T-helper 17 cell (primary cell): ENCODE data around the gene WRAP53. TPM values are rescaled to one million over a fixed set of nuclear protein-coding genes. Genes with fewer than 3 reads are reported as not detected.

Source experiments
- ATAC-seq: fragments of 150-1000 bp; cut with Tn5 transposase; 2 replicates; pipeline ENCODE4 v1.10.0; 2021; ENCODE audit warnings: mild to moderate bottlenecking, moderate library complexity
- DNase-seq, 3 donors: peaks; one replicate each; pipeline versions ENCODE4 v3.0.0 to v3.0.0-alpha.2; 2020 to 2021
- H3K9me3 ChIP-seq: one replicate; pipeline ENCODE4 v1.7.0; 2013; ENCODE audit warnings: low read length, mild to moderate bottlenecking; ENCODE audit not compliant: control insufficient read depth, poor library complexity, severe bottlenecking
- H3K27ac Mint-ChIP-seq: one replicate; pipeline ENCODE4 v1.8.0; 2022; ENCODE audit warnings: mild to moderate bottlenecking, moderate library complexity, mixed read lengths
- H3K27me3 Mint-ChIP-seq: one replicate; pipeline ENCODE4 v1.8.0; 2022; ENCODE audit warnings: mixed read lengths
- H3K36me3 Mint-ChIP-seq: one replicate; pipeline ENCODE4 v1.8.0; 2022; ENCODE audit warnings: low read depth, mixed read lengths
- H3K4me1 Mint-ChIP-seq: one replicate; pipeline ENCODE4 v1.8.0; 2022; ENCODE audit warnings: mild to moderate bottlenecking, mixed read lengths
- H3K4me3 Mint-ChIP-seq: one replicate; pipeline ENCODE4 v1.8.0; 2022; ENCODE audit warnings: mild to moderate bottlenecking, moderate library complexity, mixed read lengths
- total RNA-seq, 4 donors: library from RNA in 2 of 4; stranded (reverse) in 2 of 4; gene quantifications; one replicate each; pipeline ENCODE4 v1.2.3 and lab custom pipeline; 2022 to 2026

The WRAP53 gene
- total RNA-seq, 2 donors from 2014 or later: 6.6 TPM

DNA sequence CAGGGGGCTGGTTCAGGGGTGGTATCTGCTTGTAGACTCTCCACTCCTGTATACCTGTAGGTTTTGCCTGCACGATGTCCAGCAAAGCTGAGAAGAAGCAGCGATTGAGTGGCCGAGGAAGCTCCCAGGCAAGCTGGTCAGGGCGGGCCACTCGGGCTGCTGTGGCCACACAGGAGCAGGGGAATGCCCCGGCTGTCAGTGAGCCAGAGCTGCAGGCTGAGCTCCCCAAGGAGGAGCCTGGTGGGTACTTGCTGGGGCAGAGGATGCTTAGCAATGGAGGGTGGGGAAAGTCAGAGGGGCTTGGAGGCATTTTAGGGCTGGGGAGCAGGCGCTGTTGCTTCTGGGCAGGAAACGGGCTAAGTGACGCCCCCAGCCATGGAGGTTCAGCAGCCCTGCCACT lies 31.4 kb downstream of the WRAP53 start:
- ATAC-seq: no peak
- no peak overlapping the region for H3K4me3 Mint-ChIP-seq
- DNase-seq: no peak
- H3K9me3 ChIP-seq: no peaks in the 10 kb centered on the region
- no peak overlapping the region for H3K27ac Mint-ChIP-seq
- H3K27me3 Mint-ChIP-seq: peaks cover 74% of the 10 kb centered on the region
- peaks cover 2% of the 10 kb centered on the region for H3K36me3 Mint-ChIP-seq
- peaks cover 18% of the 10 kb centered on the region for H3K4me1 Mint-ChIP-seq

DNA sequence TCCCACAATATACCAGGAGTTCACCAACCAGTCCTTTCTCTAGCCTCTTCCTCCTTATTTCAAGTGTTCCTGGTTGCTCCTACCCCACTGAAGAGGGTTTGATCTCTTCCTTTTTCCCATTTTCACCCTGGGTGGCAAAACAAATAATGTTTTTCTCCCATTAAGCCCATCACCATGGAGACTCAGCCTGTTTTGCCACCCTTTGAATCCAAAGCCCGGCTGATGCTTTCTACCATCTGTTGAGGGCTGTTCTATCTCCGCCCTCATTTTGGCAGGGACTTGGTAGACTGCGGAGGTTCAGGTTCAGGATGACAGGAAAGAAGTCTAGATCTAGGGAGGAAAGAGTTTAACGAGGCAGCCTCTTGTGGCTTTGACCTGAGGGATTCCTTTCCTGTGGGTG lies 31.8 kb downstream of the WRAP53 start:
- H3K9me3 ChIP-seq: no peaks in the 10 kb centered on the region
- ATAC-seq (no peak), DNase-seq (no peak)
- H3K27ac Mint-ChIP-seq: no peak overlapping the region
- peaks cover 2% of the 10 kb centered on the region for H3K36me3 Mint-ChIP-seq
- no peak overlapping the region for H3K4me3 Mint-ChIP-seq
- H3K4me1 Mint-ChIP-seq: peaks cover 18% of the 10 kb centered on the region
- peaks cover 72% of the 10 kb centered on the region for H3K27me3 Mint-ChIP-seq

DNA sequence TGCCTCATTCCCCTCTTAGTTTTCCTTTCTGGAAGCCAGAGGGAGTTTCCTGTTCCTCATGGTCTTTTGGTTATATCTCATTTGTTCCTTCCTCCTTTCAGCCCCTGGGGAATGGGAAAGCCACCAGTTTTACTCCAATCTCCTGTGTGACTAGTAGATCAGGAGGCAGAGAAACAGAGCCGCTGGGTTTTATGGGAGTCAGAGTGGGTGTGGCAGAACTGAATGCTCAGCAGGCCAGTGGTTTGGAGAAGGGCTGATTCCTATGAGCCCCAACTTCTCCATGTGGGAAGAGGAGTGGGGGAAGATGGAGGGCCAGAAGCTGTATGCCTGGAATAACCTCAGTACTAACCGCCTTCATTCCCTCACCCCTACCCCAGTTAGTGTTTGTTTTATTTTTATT lies 33.3 kb downstream of the WRAP53 start:
- Mint-ChIP-seq H3K36me3 (peaks cover 2% of the 10 kb centered on the region), H3K4me1 (peaks cover 15% of the 10 kb centered on the region), H3K4me3 (no peak overlapping the region), H3K27ac (no peak overlapping the region), H3K27me3 (peaks cover 65% of the 10 kb centered on the region)
- DNase-seq (no peak), ATAC-seq (no peak)
- H3K9me3 ChIP-seq: no peaks in the 10 kb centered on the region

DNA sequence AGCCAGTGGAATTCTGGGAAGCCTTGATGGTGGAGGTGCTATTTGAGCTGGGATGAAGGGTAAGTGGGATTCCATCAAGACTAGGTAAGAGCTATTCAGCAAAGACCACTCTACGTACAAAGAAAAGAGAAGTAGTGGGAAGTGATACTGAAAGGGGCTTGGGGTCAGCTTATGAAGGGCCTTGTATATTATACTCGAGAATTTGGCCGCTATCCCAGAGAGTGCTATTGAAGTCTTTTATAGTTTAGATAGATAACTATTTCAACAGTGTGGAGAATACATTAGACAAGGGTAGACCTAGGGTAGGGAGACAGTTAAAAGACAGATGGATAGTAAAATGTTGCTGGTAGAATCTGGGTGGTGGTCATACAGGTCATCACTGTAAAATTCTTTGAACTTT lies 39.6 kb downstream of the WRAP53 start:
- peaks cover 4% of the 10 kb centered on the region for H3K36me3 Mint-ChIP-seq
- no peak overlapping the region for H3K27ac Mint-ChIP-seq
- H3K4me3 Mint-ChIP-seq: no peak overlapping the region
- DNase-seq (no peak), ATAC-seq (no peak)
- H3K27me3 Mint-ChIP-seq: peaks cover 51% of the 10 kb centered on the region
- H3K4me1 Mint-ChIP-seq: peaks cover 5% of the 10 kb centered on the region
- no peaks in the 10 kb centered on the region for H3K9me3 ChIP-seq

DNA sequence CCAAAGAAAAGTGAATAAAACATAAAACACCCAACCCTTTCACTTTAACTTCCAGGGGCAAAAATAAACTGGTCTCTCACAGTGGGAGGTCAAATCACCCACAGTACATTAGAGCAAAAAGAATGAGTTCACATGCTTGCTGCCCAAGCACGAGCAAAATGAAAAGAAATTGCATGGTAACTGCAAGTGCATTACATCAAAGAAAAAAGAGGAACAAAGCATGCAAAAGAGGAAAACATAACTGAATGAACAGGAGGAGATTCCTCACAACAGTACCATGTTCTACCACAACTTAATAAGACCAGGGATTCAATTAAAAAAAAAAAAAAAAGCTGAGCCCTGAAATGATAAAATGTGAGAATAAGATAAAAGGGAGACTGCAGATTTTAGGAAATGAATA lies 41.5 kb downstream of the WRAP53 start:
- Mint-ChIP-seq H3K4me3 (no peak overlapping the region), H3K27ac (no peak overlapping the region), H3K27me3 (peaks cover 50% of the 10 kb centered on the region), H3K36me3 (peaks cover 4% of the 10 kb centered on the region), H3K4me1 (peaks cover 5% of the 10 kb centered on the region)
- no peak for ATAC-seq
- no peaks in the 10 kb centered on the region for H3K9me3 ChIP-seq
- no peak for DNase-seq

DNA sequence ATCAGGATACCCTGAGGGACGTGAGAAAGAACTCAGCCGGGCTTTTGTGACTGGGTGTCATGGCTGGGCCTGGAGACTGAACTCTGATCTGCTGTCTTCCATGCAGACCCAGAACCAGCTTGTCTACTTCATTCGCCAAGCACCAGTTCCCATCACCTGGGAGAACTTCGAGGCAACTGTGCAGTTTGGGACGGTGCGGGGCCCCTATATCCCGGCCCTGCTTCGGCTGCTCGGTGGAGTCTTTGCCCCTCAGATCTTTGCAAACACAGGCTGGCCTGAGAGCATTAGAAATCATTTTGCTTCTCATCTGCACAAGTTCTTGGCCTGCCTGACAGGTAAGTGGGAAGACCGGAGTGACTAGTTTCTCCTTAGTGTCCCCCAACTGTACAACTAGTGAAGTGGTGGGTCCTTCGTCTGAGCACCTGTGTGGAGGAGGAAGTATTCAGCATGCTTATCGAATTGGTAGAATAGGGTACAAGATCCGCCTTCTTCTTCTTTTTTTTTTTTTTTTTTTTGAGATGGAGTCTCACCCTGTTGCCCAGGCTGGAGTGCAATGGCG lies 44.8 kb downstream of the WRAP53 start:
- ATAC-seq (no peak), DNase-seq (no peak)
- Mint-ChIP-seq H3K27ac (no peak overlapping the region), H3K36me3 (peaks cover 4% of the 10 kb centered on the region), H3K4me3 (no peak overlapping the region), H3K4me1 (peaks cover 2% of the 10 kb centered on the region), H3K27me3 (peaks cover 43% of the 10 kb centered on the region)
- no peaks in the 10 kb centered on the region for H3K9me3 ChIP-seq

DNA sequence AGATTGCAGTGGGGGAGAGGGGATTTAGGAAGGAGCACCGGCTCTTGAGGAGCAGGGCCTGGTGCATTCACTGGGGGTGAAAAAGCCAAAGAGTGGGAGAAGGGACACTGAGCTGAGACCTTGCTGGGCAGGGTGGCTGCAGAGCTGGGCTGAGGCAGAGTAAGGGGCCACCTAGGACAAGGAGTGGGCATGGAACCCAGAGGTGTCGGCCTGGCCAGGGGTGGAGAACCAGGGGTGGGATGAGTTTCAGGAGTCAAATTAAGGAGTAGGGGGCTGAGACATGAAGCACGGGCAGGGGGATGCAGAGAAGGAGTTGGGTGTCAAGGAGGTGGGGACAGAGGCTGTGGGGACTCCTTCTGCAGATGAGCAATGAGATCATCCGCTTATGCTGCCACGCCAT lies 49.3 kb downstream of the WRAP53 start:
- Mint-ChIP-seq H3K36me3 (peaks cover 10% of the 10 kb centered on the region), H3K4me3 (no peak overlapping the region), H3K27ac (no peak overlapping the region), H3K4me1 (peaks cover 5% of the 10 kb centered on the region), H3K27me3 (peaks cover 50% of the 10 kb centered on the region)
- DNase-seq: no peak
- no peak for ATAC-seq
- H3K9me3 ChIP-seq: no peaks in the 10 kb centered on the region

DNA sequence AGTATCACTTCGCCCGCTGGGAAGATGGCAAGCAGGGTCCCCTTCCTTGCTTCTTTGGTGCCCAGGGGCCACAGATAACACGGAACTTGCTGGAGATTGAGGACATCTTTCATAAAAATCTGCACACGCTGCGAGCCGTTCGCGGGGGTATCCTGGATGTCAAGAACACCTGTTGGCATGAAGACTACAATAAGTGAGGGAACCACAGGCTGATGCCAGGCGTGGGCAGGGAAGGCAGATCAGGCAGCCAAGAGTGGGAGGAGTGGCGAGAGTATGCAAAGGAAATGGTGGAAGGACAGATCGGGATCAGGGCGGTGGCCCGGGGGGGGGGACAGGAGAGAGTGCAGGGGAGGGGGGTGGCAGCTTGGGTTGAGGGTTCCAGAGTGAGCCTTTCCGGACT lies 51.5 kb downstream of the WRAP53 start:
- ATAC-seq: no peak
- Mint-ChIP-seq H3K27me3 (peaks cover 40% of the 10 kb centered on the region), H3K27ac (no peak overlapping the region), H3K4me1 (peaks cover 4% of the 10 kb centered on the region), H3K36me3 (peaks cover 9% of the 10 kb centered on the region), H3K4me3 (no peak overlapping the region)
- no peaks in the 10 kb centered on the region for H3K9me3 ChIP-seq
- no peak for DNase-seq

DNA sequence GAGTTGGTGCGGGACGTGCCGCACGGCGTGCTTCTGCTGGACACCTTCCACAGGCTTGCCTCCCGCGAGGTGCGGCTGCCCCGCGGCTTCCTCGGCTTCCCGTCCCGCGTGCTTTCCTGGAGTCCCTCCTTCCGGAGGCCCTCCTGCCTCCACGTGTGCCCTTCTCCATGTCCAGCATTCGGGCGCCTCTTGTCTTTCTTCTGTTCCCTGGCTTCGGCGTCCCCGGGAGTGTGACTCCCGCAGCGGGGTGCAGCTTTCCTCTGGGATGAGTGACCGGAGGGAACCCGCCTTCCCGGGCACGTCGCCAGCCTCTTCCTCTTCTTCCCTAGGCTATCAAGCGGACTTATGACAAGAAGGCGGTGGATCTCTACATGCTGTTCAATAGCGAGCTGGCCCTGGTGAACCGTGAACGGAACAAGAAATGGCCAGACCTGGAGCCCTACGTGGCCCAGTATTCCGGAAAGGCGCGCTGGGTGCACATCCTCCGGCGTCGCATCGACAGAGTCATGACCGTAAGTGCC lies 52.3 kb downstream of the WRAP53 start:
- no peak for DNase-seq
- no peak for ATAC-seq
- H3K36me3 Mint-ChIP-seq: peaks cover 9% of the 10 kb centered on the region
- H3K27me3 Mint-ChIP-seq: peaks cover 40% of the 10 kb centered on the region
- no peak overlapping the region for H3K4me3 Mint-ChIP-seq
- no peak overlapping the region for H3K27ac Mint-ChIP-seq
- H3K4me1 Mint-ChIP-seq: peaks cover 4% of the 10 kb centered on the region
- H3K9me3 ChIP-seq: no peaks in the 10 kb centered on the region

DNA sequence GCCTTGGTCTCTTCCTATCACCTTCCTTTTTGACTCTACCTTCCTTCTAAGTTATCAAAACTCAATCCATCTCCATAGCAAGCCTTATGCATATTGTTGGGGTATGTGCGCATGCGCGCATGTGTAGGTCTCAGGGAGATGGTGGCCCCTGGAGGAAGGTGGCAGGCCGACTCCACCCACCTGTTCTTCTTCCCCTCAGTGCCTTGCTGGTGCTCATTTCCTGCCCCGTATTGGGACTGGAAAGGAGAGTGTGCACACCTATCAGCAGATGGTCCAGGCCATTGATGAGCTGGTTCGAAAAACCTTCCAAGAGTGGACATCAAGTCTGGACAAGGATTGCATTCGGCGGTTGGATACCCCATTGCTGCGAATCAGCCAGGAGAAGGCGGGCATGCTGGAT lies 54.5 kb downstream of the WRAP53 start:
- H3K27me3 Mint-ChIP-seq: peaks cover 25% of the 10 kb centered on the region
- no peak overlapping the region for H3K4me3 Mint-ChIP-seq
- DNase-seq (no peak), ATAC-seq (no peak)
- peaks cover 7% of the 10 kb centered on the region for H3K36me3 Mint-ChIP-seq
- no peak overlapping the region for H3K27ac Mint-ChIP-seq
- peaks cover 4% of the 10 kb centered on the region for H3K4me1 Mint-ChIP-seq
- H3K9me3 ChIP-seq: no peaks in the 10 kb centered on the region

DNA sequence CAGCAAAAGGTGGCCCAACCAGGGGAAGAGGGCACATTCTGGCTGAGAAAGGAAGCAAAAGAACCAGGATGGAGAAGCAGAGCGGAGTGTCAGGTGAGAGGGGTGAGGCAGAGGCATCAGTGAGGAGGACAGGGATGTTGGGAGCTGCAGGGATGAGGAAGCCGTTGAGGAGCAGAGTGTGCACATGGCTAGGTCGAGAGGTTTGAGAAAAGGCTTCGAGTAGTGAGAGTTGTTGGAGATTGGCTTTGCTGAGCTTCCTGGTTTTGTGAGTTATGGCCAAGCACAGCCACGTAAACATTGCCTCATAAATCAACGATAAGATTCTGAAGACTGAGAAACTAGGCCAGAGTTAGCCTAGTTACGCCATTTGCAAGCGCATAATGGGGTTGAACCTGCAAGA lies 56.1 kb downstream of the WRAP53 start:
- no peak overlapping the region for H3K27ac Mint-ChIP-seq
- H3K4me3 Mint-ChIP-seq: no peak overlapping the region
- no peaks in the 10 kb centered on the region for H3K9me3 ChIP-seq
- DNase-seq (no peak), ATAC-seq (no peak)
- H3K27me3 Mint-ChIP-seq: peaks cover 22% of the 10 kb centered on the region
- peaks cover 7% of the 10 kb centered on the region for H3K36me3 Mint-ChIP-seq
- H3K4me1 Mint-ChIP-seq: peaks cover 4% of the 10 kb centered on the region

DNA sequence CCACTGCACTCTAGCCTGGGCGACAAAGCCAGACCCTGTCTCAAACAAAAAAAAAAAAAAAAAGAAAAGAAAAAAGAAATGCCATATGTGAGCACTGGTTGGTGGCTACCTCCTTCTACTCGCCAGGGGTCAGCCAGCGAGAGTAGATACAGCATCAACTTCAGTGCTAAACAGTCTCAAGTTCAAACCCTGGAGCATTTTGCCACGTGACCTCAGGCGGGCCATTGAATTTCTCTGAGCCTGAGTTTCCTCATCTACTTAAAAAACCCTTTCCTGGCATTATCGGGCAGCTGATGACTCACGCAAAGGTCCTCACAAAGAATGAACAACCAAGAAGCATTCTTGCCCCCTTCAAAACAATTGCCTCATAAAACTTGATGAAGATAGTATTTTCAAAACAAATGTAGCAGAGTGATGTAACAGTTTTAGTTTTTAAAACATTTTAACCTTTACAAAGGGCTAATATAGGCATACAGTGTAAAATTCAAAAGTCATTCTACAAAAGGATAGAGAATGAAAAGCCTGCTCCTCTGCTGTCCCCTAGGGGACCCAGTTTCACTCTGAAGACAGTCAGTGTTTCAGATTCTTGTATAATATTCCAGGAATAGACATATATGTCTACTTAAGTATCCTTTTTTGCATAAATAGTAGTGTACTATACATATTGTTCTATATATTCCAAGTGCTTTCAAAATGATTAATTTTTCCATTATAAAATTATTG lies 57.6 kb downstream of the WRAP53 start:
- Mint-ChIP-seq H3K27me3 (peaks cover 11% of the 10 kb centered on the region), H3K36me3 (peaks cover under 1% of the 10 kb centered on the region), H3K27ac (no peak overlapping the region), H3K4me1 (no peaks in the 10 kb centered on the region), H3K4me3 (no peak overlapping the region)
- no peaks in the 10 kb centered on the region for H3K9me3 ChIP-seq
- DNase-seq: no peak
- ATAC-seq: no peak

DNA sequence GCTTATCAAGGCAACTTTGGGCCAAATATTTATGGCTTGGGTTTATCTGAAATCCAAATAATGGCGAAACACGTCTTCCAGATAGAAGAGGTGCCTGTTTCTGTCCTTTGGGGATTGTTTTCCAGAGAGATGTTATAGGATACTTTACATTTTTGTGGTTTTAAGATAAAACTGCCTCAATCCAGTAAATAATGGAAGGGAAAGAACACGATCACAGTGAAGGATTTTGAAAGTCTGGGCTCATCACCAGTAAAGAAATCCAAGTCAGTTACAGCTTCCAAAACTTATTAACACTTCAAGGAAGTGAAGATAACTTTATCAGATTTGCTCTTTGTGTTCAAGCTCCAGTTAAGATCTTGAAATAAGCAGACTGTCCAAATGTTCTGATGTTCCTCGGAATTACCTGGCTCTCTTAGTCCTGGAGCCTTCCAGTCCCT lies 59.4 kb downstream of the WRAP53 start:
- no peak overlapping the region for H3K27ac Mint-ChIP-seq
- no peak overlapping the region for H3K4me3 Mint-ChIP-seq

More for the DNA sequence above, 59.4 kb downstream of the WRAP53 start:
- H3K9me3 ChIP-seq: no peaks in the 10 kb centered on the region
- no peaks in the 10 kb centered on the region for H3K36me3 Mint-ChIP-seq
- H3K4me1 Mint-ChIP-seq: no peaks in the 10 kb centered on the region
- peaks cover 8% of the 10 kb centered on the region for H3K27me3 Mint-ChIP-seq
- ATAC-seq (no peak), DNase-seq (no peak)
